Endothelial cell (in vitro differentiated cells): ENCODE data around the gene CDH18. TPM values are rescaled to one million over a fixed set of nuclear protein-coding genes. Genes with fewer than 3 reads are reported as not detected.

Experiments
- DNase-seq: peaks from one replicate; pipeline ENCODE4 v3.0.0; 2021; ENCODE audit warnings: low spot score
- H3K27ac Mint-ChIP-seq: one replicate; pipeline ENCODE4 v1.8.0; 2021; ENCODE audit warnings: mixed read lengths, inconsistent platforms; ENCODE audit not compliant: unreplicated experiment
- H3K27me3 Mint-ChIP-seq: one replicate; pipeline ENCODE4 v1.8.0; 2021; ENCODE audit warnings: mild to moderate bottlenecking, moderate library complexity, mixed read lengths, inconsistent platforms; ENCODE audit not compliant: unreplicated experiment
- H3K36me3 Mint-ChIP-seq: one replicate; pipeline ENCODE4 v1.8.0; 2021; ENCODE audit warnings: mild to moderate bottlenecking, low read depth, mixed read lengths, inconsistent platforms; ENCODE audit not compliant: unreplicated experiment
- H3K4me1 Mint-ChIP-seq: one replicate; pipeline ENCODE4 v1.8.0; 2021; ENCODE audit warnings: mild to moderate bottlenecking, mixed read lengths, inconsistent platforms; ENCODE audit not compliant: unreplicated experiment
- H3K4me3 Mint-ChIP-seq: one replicate; pipeline ENCODE4 v1.8.0; 2021; ENCODE audit warnings: mild to moderate bottlenecking, mixed read lengths, inconsistent platforms; ENCODE audit not compliant: unreplicated experiment
- H3K9me3 Mint-ChIP-seq: one replicate; pipeline ENCODE4 v1.8.0; 2021; ENCODE audit warnings: mixed read lengths, inconsistent platforms; ENCODE audit not compliant: unreplicated experiment
- total RNA-seq: library from RNA; stranded (reverse); fragmentation: NEBNext Ultra II Directional; extraction: Animal tissue kit (Norgen Biotek cat#: 25700); gene quantifications from one replicate; pipeline ENCODE4 v1.2.1, GENCODE V29; 2021; ENCODE audit not compliant: unreplicated experiment
- TF ChIP-seq, protein P1 (sequence below): fragments of 200-600 bp; sonication (generic); IDR thresholded peaks from one replicate; pipeline ENCODE4 v1.5.0; 2021; ENCODE audit warnings: antibody characterized with exemption; ENCODE audit not compliant: unreplicated experiment

CDH18 gene
- total RNA-seq, 1 donor from 2014 or later = 0.33 TPM

DNA sequence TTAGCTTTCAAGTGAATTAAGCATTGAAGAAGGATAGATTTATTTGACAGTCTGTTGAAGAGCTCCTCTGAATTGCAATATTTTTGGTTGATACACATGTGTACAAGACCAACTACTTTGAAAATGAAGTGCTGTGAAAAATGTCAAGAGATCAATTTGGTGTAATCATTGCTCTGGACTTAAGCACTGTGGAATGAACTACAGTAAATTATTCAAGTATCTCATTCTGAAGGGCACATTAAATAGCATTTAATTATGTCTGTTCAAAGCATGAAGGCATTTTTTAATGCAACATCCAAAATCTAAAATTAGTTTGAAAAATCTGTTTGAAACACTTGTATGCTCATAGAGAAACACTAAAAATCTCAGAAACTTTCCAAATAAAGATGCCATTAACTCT lies 107.5 kb downstream of the CDH18 start:
- Mint-ChIP-seq H3K4me1 (peaks cover 15% of the 10 kb centered on the region), H3K9me3 (no peaks in the 10 kb centered on the region), H3K4me3 (no peak overlapping the region), H3K27me3 (no peaks in the 10 kb centered on the region), H3K36me3 (no peaks in the 10 kb centered on the region), H3K27ac (no peak overlapping the region)
- TF ChIP-seq, protein P1, sequence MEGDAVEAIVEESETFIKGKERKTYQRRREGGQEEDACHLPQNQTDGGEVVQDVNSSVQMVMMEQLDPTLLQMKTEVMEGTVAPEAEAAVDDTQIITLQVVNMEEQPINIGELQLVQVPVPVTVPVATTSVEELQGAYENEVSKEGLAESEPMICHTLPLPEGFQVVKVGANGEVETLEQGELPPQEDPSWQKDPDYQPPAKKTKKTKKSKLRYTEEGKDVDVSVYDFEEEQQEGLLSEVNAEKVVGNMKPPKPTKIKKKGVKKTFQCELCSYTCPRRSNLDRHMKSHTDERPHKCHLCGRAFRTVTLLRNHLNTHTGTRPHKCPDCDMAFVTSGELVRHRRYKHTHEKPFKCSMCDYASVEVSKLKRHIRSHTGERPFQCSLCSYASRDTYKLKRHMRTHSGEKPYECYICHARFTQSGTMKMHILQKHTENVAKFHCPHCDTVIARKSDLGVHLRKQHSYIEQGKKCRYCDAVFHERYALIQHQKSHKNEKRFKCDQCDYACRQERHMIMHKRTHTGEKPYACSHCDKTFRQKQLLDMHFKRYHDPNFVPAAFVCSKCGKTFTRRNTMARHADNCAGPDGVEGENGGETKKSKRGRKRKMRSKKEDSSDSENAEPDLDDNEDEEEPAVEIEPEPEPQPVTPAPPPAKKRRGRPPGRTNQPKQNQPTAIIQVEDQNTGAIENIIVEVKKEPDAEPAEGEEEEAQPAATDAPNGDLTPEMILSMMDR = no peak
- no peak for DNase-seq

GRCh38 chr5:19874811-19875210 lies 113.2 kb downstream of the CDH18 start:
- H3K27ac Mint-ChIP-seq = no peak overlapping the region
- no peaks in the 10 kb centered on the region for H3K27me3 Mint-ChIP-seq
- H3K36me3 Mint-ChIP-seq = no peaks in the 10 kb centered on the region

GRCh38 chr5:19866090-19866450 lies 121.9 kb downstream of the CDH18 start:
- H3K27ac Mint-ChIP-seq = no peak overlapping the region
- H3K9me3 Mint-ChIP-seq = no peaks in the 10 kb centered on the region
- H3K4me3 Mint-ChIP-seq = no peak overlapping the region
- TF ChIP-seq, protein P1 = no peak
- H3K27me3 Mint-ChIP-seq = no peaks in the 10 kb centered on the region
- no peak for DNase-seq
- no peaks in the 10 kb centered on the region for H3K4me1 Mint-ChIP-seq
- H3K36me3 Mint-ChIP-seq = no peaks in the 10 kb centered on the region

More at GRCh38 chr5:19874811-19875210, 113.2 kb downstream of the CDH18 start:
- no peaks in the 10 kb centered on the region for H3K9me3 Mint-ChIP-seq
- H3K4me1 Mint-ChIP-seq = peaks cover 5% of the 10 kb centered on the region
- H3K4me3 Mint-ChIP-seq = no peak overlapping the region
- TF ChIP-seq, protein P1 = no peak
- no peak for DNase-seq

- Mint-ChIP-seq H3K4me1 (no peaks in the 10 kb centered on the region), H3K4me3 (no peak overlapping the region), H3K27me3 (no peaks in the 10 kb centered on the region), H3K27ac (no peak overlapping the region), H3K9me3 (no peaks in the 10 kb centered on the region), H3K36me3 (no peaks in the 10 kb centered on the region)
- TF ChIP-seq, protein P1 = no peak
- DNase-seq = no peak
Observed at GRCh38 chr5:19865336-19866089, 122.5 kb downstream of the CDH18 start.

- TF ChIP-seq, protein P1 = no peak
- H3K4me1 Mint-ChIP-seq = no peaks in the 10 kb centered on the region
Observed at GRCh38 chr5:19862711-19863110, 125.3 kb downstream of the CDH18 start.

More at GRCh38 chr5:19862711-19863110, 125.3 kb downstream of the CDH18 start:
- Mint-ChIP-seq H3K4me3 (no peak overlapping the region), H3K27me3 (no peaks in the 10 kb centered on the region), H3K27ac (no peak overlapping the region), H3K9me3 (no peaks in the 10 kb centered on the region), H3K36me3 (no peaks in the 10 kb centered on the region)
- no peak for DNase-seq
